HG02885 (cell line): ENCODE results near the gene RASSF5.

Experiments
- ATAC-seq: cut with Tn5 transposase; IDR thresholded peaks from one replicate; pipeline ENCODE4 v1.9.1; 2021; ENCODE audit warnings: mild to moderate bottlenecking; ENCODE audit not compliant: unreplicated experiment, poor library complexity

The RASSF5 gene

DNA sequence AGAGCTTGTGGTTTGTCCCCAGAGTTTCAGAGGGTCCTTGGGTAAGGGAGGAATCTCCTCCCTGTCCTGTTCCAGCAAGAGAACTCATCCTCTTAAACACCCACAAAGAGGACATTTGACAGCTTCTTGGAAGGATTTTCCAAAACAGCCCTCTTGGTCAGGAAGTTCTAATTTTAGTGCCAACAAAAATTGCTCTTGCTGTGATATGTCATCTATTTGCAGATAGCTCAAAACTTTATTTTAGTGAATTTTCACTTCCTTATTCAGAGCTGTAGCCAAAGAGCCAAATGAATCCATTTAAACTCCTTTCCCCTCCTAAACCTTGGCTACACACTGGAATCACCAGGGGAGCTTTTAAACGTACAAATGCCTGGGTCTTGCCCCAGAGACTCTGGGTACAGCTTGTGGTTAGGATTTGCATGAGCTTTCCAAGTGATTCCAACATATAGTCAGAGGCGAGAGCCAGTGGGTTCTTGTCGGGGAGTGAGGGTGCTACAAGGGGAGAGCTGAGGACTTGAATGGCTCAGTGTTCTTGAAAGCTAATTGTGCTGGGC, 11.8 kb upstream of the RASSF5 start:
- no peak for ATAC-seq

DNA sequence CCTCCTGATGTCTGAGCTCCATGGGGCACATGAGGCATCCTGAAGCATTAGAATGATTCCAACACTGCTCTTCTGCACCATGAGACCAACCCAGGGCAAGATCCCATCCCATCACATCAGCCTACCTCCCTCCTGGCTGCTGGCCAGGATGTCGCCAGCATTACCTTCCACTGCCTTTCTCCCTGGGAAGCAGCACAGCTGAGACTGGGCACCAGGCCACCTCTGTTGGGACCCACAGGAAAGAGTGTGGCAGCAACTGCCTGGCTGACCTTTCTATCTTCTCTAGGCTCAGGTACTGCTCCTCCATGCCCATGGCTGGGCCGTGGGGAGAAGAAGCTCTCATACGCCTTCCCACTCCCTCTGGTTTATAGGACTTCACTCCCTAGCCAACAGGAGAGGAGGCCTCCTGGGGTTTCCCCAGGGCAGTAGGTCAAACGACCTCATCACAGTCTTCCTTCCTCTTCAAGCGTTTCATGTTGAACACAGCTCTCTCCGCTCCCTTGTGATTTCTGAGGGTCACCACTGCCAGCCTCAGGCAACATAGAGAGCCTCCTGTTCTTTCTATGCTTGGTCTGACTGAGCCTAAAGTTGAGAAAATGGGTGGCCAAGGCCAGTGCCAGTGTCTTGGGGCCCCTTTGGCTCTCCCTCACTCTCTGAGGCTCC, 11.1 kb upstream of the RASSF5 start:
- peak; percentile 69 for ATAC-seq

DNA sequence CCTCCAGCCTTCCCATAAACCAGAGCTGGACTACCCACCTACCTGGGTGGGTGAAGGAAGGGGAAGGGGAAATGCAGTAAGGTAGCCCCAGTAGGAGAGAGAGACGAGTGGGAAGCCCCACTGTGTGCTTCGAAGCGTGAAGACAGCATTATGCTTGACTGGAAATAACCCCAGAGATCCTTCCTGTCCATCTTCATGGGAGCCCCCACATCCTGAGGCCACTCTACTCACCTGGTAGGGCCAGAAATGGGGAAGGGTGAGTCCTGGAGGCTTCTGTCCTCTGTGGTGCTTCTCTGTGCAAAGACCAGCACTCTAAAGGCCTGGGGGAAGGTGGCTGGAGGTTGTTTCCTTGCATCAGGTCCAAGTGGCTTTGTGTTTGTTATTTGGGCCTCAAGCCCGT, 10.0 kb upstream of the RASSF5 start:
- ATAC-seq: no peak

DNA sequence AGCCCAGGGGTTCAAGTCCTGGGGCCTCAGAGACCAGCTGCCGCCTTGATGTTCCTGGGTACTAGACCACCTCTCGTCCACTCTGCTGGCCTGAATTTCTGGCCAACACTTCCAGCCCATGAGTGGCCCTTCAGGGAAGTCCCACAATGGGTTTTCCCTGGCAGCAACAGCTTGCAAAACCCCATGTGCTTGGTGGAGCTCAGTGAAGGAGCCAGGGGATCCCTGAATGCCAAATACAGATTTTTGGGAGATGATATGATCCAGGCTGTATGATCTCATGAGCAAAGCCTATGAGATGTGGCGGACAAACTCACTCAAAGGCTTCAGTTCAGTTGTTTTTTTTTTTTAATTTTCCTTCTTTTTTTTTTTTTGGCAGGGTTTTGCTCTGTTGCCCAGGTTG, 9.6 kb upstream of the RASSF5 start:
- ATAC-seq: no peak

DNA sequence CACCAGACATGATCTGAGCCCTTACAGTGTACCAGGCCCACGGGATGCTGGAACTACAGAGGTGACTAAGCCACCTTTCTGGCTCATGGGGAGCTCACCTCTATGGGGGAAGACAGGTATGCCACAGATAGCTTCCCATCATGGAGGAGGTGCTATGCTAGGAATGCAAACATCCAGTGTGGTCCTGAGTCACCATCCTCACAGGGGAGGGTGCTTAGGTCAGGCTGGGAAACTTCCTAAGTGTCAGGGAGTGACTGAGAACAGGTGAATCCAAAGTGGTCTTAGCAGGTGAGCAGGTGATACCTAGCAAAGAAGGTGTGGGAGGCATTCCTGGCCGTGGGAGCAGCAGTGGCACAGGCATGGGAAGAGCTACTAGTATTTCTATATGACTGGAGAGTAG, 8.6 kb upstream of the RASSF5 start:
- ATAC-seq: no peak

DNA sequence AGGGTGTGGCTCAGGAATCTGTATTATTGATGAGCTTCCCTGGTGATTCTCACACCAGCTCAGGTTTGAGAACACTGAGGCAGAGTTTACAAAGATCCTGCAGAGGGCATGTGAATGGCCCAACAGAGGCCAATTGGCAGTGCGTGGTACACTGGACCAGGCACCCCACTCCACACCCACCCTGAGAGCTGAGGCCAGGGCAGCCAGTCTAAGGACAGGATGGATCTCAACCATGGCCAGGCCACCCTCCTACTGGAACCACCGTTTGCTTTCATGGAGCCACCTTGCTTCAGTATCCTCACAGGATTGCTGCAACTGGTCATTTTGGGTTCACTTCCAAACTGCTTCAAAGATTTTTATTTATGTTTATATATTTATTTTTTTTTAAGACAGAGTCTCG, 7.3 kb upstream of the RASSF5 start:
- no peak for ATAC-seq

DNA sequence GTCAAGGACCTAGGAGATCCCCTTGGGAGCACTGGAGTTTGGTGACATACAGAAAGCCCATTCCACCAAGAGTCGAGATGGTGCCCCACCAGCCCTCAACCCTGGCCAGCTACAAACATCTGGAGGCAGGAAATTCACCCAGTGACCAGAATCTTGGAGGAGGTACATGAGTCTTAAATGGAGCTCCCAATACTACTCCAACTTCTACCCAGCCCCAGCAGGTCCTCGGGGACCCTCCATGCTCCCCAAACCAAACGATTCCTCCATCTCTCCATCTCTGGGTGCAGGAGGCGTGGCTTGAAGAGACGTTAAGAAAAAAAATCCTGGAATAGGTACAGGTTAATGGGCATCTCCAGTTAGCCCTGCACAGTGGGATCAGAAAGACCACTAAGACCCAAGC, 5.5 kb upstream of the RASSF5 start:
- ATAC-seq: no peak

DNA sequence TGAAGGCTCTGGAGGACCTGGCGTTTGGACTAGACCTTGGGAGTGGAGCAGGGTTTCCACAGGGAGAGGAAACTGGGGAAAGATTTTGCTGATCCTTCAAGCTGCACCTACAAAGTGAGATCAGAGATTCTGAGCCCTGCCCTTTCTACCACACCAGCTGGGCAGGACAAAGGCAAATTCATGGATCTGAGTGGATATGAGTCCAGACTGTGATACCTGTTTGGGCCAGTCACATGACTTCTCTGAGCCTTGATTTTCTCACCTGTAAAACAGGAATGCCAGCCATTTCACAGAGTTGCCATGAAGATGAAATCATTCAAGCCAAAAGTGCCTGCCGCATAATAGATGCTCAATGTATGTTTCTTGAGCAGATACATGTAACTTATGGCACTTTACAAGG, 4.9 kb upstream of the RASSF5 start:
- ATAC-seq: no peak

DNA sequence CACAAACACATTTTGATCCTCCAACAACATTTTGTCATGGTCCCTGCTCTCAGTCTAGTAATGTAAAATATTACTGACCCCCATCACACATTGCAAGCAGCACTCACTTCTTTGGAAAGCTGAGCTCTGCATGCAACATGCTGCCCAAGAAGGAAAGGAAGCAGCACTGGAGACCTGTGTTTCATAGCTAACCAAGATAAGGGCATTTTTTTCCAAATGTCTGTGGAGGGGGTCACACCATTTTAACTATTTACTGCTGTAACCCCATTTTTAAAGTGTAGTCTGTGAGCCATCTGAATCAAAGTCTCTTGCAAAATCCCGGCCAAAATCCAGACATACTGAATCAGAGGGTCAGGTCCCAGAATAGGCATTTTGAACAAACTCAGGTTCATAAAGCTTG, 4.5 kb upstream of the RASSF5 start:
- ATAC-seq: no peak

DNA sequence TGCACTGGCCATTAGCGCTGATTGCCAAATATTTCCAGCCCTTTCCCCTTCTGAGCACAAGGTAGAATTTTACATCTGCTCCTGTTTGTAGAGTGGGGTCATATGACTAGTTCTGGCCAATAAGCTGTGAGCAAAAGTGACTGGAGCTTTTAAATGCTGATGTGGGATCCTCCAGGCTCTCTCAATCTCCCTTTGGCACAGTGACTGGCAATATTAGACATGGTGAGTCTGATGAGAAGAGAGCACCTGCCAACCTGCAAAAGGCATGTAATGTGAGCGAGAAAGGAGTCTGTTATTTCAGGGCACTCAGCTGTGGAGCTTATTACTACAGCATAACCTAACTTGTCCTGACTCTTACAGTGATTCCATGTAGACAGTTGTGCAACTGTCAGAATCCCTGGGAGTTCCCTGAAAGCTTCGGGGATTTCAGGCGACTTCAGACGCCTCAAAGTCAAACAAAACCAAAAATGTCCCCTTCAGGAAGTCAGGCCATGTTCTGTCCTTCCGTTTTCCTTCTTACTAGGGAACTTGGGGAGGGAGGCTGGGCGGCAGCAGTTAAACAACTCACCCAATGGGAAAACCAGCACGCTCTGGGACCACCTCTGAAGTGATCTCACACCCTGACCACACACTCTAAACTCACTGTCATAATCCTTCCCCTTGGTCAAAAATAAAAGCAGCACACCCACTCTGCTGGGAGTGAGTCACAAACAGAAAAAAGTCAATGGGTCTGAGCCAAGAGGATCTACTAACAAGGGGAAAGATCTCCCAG, 3.6 kb upstream of the RASSF5 start:
- peak; percentile 51 for ATAC-seq

DNA sequence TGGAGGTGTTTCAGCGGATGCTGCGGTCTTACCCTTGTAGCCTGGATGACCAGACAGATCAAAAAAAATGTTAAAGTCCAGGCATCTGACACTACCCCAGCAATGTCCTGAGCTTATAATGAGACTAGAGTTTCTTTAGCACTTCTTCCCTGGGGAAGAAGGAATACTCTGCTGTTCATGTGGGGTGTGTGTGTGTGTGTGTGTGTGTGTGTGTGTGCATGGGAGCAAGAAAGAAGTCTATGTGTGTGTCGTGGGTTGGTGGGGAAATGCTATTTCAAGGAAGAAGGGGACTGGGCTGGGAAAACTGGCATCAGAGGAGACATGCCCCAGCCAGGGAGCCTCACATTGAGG, 3.0 kb upstream of the RASSF5 start:
- ATAC-seq: no peak

DNA sequence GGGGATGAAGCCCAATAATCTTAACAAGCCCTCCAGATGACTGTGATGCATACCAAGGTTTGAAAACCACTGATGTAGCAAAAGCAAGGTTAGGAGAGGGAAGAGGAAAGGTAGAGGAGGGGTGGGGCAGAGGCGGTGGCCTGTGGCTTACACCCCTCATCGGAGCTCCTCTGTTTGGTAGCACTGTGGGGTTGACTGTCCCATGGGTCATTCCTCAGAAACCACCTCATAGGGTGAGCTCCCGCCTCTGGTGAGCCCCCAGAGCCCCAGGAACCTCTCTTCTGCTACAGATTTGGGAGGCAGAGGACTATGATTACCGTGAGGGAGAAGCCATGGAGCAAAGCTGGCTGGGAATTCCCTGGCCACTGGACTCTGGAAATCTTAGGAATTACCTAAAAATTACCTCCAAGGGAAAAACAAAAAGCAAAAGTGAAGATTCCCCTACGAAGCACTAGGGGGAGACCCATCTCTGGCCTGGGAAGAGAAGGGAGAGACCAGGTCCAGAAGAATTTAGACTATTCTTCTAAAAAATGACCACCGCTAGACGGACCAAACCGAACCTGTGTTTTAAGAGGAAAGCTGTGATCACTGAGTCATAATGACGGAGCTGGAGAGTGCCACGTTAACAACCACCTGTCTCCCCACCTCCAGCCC, 1.5 kb upstream of the RASSF5 start:
- ATAC-seq: no peak

DNA sequence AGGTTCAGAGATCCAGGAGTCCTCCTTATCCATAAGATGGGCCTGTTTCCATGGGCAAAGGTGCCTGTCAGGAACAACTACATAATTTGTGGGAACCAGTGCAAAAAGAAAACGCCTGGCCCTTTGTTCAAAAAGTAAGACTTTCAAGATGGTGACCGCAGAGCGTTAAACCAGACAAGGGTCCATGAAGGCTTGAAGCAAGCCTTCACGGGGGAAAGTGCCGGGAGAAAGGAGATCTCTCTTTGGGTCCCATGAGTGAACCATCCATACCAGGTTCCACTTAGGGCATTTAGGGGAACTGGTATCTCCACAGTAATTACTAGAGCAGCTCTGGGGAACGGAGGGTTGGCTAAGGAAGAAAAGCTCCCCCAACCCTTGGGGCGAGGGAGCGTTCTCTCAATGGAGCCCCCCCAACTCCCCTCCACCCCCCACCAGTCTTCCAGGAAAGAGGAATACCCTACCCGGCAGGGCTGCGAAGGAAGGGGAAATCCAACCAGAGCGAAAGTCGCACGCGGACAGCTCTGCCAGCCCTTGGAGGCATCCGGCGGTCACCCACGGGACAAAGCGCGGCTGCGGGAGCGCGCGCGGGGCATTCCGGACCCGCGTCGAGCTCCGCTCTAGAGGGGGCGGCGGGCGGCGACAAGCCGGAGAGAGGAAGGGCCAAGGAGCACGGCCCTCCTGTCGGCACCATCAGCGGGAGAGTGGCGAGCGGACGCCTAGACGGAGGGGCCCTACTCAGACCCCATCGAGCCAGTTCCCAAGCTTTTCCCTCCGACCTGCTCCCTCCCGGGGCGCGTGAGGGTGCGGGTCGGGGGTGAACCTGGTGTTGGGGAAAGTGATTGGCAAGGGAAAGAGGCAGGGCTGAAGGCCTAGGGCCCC, 687 bp upstream of the RASSF5 start:
- peak; percentile 13 for ATAC-seq

DNA sequence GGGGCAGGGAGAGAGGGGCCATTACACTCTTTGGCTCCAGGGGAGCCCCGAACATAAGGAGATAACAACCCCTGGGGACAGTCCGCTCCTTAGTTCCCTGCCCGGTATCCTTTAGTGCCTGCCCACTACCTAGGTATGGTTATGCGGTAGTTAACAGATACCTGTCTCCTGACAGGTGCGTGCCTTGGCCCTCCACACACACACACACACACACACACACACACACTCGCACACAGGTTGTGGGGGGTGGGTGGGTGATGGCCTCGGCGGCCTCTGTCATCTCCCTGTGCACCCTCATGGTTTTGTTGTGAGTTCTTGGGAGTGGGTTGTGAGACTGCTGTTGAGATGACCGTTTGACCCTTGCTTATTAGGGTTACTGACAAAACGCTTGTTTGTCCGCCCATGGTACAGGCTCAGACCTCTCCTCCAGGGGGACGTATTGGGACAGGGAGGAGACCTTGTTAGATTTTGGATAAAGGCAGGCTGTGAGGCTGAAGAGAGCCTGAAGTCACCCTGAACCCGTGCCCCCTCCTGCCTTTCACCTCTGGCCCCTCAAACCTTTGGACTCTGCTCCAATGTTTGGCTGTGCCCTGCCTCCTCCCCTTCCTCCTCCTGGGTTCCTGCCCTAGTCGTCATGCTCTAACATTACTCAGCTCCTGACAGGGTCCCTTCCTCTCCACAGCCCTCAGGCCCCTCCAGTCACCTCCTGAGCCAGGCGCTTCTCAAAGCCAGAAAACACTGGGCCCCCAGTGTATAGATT, 979 bp downstream of the RASSF5 start:
- ATAC-seq: no peak

DNA sequence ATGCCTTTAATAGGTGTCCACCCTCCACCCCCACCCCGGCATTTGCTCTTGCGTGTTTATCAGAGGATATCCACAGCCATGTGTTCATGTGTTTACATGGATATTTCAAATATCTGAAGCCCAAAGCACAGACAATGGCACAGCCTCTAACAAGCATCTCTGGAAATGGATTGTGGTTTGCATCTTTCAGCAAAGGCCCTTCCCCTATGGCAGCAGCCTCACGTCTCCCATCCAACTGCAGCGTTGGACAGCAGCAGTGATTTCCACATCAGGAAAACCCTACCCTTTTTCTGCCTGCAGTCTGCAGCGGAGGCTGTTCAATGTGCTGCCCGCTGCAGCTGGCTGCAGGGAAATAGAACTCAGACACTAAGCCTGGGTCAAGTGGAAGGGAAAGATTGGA, 1.6 kb downstream of the RASSF5 start:
- ATAC-seq: no peak

DNA sequence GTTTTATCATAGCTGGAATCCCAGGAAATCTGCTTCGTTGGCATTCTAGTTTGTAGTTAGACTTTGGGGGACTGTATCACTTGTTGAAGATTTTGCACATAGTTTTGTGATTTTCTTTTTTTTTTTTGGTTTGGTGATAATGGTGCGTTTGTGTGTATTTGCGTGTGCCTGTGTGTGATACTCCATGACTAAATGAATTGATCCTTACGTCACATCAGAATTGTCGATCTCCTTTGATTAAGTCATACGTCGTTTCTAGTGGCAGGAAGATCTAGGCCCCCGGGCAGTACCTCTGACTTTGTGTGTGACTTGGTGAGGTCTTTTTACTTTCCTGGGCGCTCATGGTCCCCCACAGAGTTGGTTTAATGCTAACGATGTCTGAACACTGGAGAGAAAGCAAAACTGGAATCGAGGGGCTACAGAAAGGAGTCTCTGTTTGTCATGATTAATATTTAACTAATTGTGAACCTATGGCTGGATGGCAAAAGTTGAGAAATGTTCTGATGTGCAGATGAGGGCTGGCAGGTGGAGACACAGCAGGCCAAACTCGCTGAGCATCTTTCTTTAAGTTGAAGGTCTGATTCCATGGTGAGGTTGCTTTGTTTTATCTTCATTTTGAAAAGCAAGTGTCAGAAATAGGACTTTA, 2.4 kb downstream of the RASSF5 start:
- no peak for ATAC-seq

DNA sequence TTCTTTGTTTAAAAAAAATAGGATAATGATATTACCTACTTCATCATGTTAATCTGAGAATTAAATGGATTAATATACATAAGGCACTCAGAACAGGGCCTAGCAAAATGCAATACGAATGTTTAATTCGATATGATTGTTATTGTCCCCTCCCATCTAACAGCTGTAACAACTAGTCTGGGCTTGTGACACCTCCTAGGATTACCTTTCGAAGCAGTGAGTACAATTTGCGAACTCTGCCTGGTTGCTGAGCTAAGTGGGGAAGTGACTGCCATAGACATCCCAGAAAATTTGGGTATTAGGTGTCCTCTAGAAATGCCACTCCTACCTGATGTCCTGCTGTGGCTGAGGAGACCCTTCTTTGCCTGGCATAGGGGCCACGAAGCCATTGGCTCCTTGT, 3.0 kb downstream of the RASSF5 start:
- ATAC-seq: no peak

DNA sequence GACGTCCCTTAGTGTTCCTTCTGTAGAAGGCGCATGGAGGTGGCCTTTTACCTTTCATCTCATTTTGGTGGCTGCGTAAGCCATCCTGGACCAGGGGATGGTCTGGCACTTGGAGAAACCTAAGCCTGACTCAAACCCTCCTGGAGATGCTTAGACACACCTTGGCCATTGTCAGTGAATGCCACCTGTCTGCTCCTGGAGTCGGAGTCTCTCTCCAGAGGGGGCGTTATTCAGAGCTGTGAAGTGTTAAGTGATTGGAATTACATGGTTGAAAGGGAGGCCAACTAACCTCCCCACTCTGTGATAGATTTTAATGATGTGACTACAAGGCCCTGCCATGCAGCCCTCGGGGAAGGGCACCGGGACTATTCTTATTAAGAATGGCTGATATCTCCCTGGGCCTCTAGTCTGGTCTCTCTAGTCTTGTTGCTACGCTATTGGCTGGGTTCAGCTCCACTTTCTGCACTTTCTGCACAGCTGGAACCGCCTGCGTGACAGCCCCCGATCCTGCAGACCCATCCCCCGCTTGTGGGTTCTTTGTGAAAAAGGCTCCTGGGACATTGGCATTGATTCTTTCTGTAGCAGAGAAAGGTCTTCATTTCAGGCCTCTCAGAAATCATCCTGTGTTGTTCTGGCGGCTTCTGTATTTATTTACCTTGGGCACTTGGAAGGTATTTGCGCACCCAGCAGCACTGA, 4.2 kb downstream of the RASSF5 start:
- no peak for ATAC-seq
